ENCODE measurements around the gene SLC22A12.

Gene SLC22A12

DNA sequence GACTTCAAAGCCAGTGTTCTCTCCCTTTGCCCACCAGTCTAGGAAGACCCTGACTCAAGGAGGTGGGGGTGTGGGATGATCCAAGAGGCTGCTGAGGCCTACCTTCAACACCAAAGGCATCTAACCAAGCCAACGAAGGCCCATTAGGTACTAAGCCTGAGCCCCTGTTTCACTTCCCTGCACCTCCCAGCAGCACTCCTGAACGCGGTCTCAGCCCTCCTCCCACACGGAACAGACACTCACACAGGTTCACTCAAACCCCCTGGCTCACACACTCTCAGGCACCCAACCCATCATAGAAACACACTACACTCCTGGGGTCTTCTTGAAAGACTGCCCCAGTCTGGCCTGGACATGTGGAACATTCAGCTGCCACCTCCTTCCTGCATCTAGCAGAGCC lies 40.7 kb downstream of the SLC22A12 start:
- H3K27me3 ChIP-seq (ENCODE audit: control insufficient read depth, insufficient read depth, low read length): no peaks in the 10 kb centered on the region
- H3K4me1 ChIP-seq: no peaks in the 10 kb centered on the region
- no peak overlapping the region for H3K4me3 ChIP-seq (ENCODE audit: low read depth, low read length)
- H2AFZ ChIP-seq: no peak overlapping the region
- H3K9ac ChIP-seq: no peak overlapping the region
- TF ChIP-seq, protein P1, sequence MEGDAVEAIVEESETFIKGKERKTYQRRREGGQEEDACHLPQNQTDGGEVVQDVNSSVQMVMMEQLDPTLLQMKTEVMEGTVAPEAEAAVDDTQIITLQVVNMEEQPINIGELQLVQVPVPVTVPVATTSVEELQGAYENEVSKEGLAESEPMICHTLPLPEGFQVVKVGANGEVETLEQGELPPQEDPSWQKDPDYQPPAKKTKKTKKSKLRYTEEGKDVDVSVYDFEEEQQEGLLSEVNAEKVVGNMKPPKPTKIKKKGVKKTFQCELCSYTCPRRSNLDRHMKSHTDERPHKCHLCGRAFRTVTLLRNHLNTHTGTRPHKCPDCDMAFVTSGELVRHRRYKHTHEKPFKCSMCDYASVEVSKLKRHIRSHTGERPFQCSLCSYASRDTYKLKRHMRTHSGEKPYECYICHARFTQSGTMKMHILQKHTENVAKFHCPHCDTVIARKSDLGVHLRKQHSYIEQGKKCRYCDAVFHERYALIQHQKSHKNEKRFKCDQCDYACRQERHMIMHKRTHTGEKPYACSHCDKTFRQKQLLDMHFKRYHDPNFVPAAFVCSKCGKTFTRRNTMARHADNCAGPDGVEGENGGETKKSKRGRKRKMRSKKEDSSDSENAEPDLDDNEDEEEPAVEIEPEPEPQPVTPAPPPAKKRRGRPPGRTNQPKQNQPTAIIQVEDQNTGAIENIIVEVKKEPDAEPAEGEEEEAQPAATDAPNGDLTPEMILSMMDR (IDR thresholded peaks at IDR 0.05): no peak
- no peaks in the 10 kb centered on the region for H3K79me2 ChIP-seq
- H3K4me2 ChIP-seq (ENCODE audit: low read length): no peak overlapping the region
- H3K36me3 ChIP-seq (ENCODE audit: control insufficient read depth, insufficient read depth, low read length): no peaks in the 10 kb centered on the region
- H3K27ac ChIP-seq: no peak overlapping the region
- no peaks in the 10 kb centered on the region for H3K9me3 ChIP-seq (ENCODE audit: control insufficient read depth, low read length)

DNA sequence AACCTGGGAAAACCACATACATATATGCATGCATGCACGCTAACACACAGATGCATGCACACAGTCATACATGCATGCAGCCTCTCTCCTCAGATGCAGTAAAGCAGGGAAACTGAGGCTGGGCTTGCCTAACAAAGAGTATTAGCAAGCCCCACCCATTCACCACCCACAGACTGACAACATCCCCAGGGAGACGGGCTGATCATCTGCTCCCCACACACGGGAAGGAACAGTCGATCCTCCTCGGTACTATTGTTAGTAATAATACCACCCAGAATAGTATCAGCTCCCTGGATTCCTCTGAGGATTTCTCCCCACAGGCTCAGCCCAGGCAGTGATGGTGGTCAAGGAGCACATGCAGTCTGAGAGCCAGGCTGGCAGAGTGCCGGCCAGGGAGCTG lies 41.2 kb downstream of the SLC22A12 start:
- no peaks in the 10 kb centered on the region for H3K36me3 ChIP-seq (ENCODE audit: control insufficient read depth, insufficient read depth, low read length)
- no peak overlapping the region for H3K4me2 ChIP-seq (ENCODE audit: low read length)

DNA sequence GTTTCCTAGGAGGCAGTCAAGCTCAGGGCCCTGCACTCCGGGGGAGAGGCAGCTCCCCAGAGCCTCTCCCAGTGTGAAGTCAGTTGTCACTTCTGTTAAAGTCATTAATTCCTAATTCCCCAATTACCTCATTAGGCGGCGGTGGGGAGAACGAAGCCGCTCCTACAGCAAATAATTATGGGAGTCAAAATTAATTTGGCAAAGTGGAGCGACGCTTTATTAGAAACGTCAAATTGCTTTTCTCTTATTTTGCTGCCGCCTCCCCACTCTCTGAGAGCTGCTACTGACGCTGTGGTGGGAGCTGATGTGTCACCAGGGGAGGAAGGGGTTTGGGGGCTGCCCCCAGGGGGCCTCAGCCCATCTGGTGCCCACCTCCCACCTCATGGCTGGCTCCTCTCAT lies 41.6 kb downstream of the SLC22A12 start:
- H3K4me3 ChIP-seq (ENCODE audit: low read depth, low read length): no peak overlapping the region
- H3K79me2 ChIP-seq: no peaks in the 10 kb centered on the region
- H3K27ac ChIP-seq: no peak overlapping the region
- no peaks in the 10 kb centered on the region for H3K27me3 ChIP-seq (ENCODE audit: control insufficient read depth, insufficient read depth, low read length)
- no peak overlapping the region for H3K4me2 ChIP-seq (ENCODE audit: low read length)
- H3K36me3 ChIP-seq (ENCODE audit: control insufficient read depth, insufficient read depth, low read length): no peaks in the 10 kb centered on the region
- H2AFZ ChIP-seq: no peak overlapping the region
- no peaks in the 10 kb centered on the region for H3K9me3 ChIP-seq (ENCODE audit: control insufficient read depth, low read length)
- H3K9ac ChIP-seq: no peak overlapping the region
- H3K4me1 ChIP-seq: no peaks in the 10 kb centered on the region
- TF ChIP-seq, protein P1 (IDR thresholded peaks at IDR 0.05): no peak

More for the DNA sequence above, 41.2 kb downstream of the SLC22A12 start:
- H3K79me2 ChIP-seq: no peaks in the 10 kb centered on the region
- H3K9ac ChIP-seq: no peak overlapping the region
- H3K4me1 ChIP-seq: no peaks in the 10 kb centered on the region
- no peaks in the 10 kb centered on the region for H3K9me3 ChIP-seq (ENCODE audit: control insufficient read depth, low read length)
- H3K4me3 ChIP-seq (ENCODE audit: low read depth, low read length): no peak overlapping the region
- no peak overlapping the region for H3K27ac ChIP-seq
- TF ChIP-seq, protein P1 (IDR thresholded peaks at IDR 0.05): no peak
- no peak overlapping the region for H2AFZ ChIP-seq
- no peaks in the 10 kb centered on the region for H3K27me3 ChIP-seq (ENCODE audit: control insufficient read depth, insufficient read depth, low read length)

DNA sequence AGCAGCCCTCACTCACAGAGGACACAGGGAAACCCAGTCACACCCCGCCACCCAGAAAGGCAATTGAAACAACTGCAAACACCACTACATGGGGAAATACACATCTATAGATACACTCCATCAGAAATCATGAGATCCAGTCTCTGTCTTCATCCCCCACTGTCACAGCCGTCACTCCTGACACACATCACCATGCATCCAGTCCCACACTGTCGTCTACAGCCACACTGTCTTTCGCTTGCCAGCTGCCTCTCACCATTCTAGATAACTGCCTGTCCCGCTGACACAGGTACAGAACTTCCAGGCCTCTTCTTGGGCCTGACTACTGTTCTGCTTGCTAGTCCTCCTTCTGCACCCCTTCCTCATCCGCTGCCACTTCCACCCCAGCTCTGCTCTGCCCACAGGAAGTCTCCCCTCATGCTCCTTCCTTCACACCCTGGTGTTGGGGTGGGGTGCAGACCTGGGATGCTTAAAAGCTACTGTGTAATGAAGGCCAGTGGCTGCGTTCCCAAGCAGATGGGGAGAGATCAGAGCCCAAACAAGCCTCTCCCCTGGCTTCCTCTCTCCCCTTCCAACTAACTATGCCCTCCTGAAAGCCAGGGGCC lies 42.6 kb downstream of the SLC22A12 start:
- Histone ChIP-seq H3K9ac (no peak overlapping the region), H3K79me2 (no peaks in the 10 kb centered on the region), H3K27ac (no peak overlapping the region), H3K4me1 (no peaks in the 10 kb centered on the region), H3K36me3 (ENCODE audit: control insufficient read depth, insufficient read depth, low read length) (no peaks in the 10 kb centered on the region), H3K27me3 (ENCODE audit: control insufficient read depth, insufficient read depth, low read length) (no peaks in the 10 kb centered on the region), H3K9me3 (ENCODE audit: control insufficient read depth, low read length) (no peaks in the 10 kb centered on the region), H3K4me3 (ENCODE audit: low read depth, low read length) (no peak overlapping the region), H3K4me2 (ENCODE audit: low read length) (no peak overlapping the region), H2AFZ (no peak overlapping the region)
- TF ChIP-seq, protein P1 (IDR thresholded peaks at IDR 0.05): no peak

DNA sequence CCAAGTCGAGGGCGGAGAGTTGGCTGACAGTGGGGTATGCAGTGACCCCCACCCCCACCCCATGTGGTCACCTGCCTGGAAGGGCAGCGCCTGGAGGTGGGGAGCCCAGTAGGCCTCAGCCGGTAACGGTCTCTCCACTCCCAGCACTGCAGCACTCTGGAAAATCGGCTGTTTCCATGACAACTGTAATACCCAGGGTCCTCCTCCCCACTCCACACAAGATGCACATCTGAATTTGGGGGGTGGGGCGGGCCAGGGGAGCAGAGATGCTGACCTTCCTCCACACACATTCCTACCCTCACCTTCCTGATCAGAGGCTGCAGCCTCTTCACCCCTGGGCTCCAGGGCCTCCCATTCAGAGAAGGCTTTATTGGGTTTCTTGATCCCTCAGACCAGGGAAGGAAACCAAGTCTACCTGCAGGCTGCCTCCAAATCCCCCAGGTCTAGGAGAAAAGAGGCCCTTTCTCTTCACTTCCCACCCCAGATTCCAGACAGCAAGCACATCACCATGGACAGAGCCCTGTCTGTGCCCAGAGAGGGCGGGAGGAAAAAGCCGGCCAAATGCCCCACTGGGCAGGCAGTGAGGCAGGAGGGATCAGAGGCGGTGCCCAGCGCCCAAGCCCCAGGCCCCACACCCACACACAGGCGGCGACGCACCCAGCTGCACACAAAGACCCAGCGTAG lies 46.5 kb downstream of the SLC22A12 start:
- TF ChIP-seq, protein P1 (IDR thresholded peaks at IDR 0.05): no peak
- H3K9ac ChIP-seq: no peak overlapping the region
- H3K4me2 ChIP-seq (ENCODE audit: low read length): no peak overlapping the region
- H3K79me2 ChIP-seq: no peaks in the 10 kb centered on the region
- H3K27ac ChIP-seq: no peak overlapping the region
- no peaks in the 10 kb centered on the region for H3K9me3 ChIP-seq (ENCODE audit: control insufficient read depth, low read length)
- no peaks in the 10 kb centered on the region for H3K36me3 ChIP-seq (ENCODE audit: control insufficient read depth, insufficient read depth, low read length)
- H2AFZ ChIP-seq: no peak overlapping the region
- no peaks in the 10 kb centered on the region for H3K27me3 ChIP-seq (ENCODE audit: control insufficient read depth, insufficient read depth, low read length)
- no peak overlapping the region for H3K4me3 ChIP-seq (ENCODE audit: low read depth, low read length)
- no peaks in the 10 kb centered on the region for H3K4me1 ChIP-seq

Measured in parathyroid adenoma (tissue), 2 donors.